PC-9 (cell line): ENCODE measurements around the gene YWHAQ. TPM values are rescaled to one million over a fixed set of nuclear protein-coding genes. Genes with fewer than 3 reads are reported as not detected.

Experiments used
- BruUV-seq: library from RNA; stranded (reverse); fragments of 400-500 nt; replicated peaks from 2 replicates; lab custom pipeline; 2021; lab: Mats Ljungman, UMichigan
- CTCF ChIA-PET: fragments of 300-600 bp; sonication (Branson Sonifier 250); formaldehyde crosslinking; loops from one replicate; lab custom pipeline; 2022; ENCODE audit warnings: antibody characterized with exemption; lab: Charles Lee
- POLR2A ChIA-PET: fragments of 300-600 bp; sonication (Branson Sonifier 250); formaldehyde crosslinking; loops from one replicate; lab custom pipeline; 2022; ENCODE audit warnings: antibody characterized with exemption; ENCODE audit not compliant: unreplicated experiment; lab: Charles Lee
- DNase-seq, 2 experiments: peaks; one replicate each; pipeline versions ENCODE4 v3.0.0 to v3.0.0-alpha.2; 2015 to 2022; ENCODE audit warnings: mixed read lengths in 1 of 2
- H2AFZ ChIP-seq: fragments of 200-600 bp; sonication (generic); 2 replicates; pipeline ENCODE4 v1.8.1; 2017; ENCODE audit warnings: antibody characterized with exemption
- H3F3A ChIP-seq: fragments of 200-600 bp; sonication (generic); 2 replicates; pipeline ENCODE4 v1.8.1; 2017; ENCODE audit warnings: antibody characterized with exemption, mild to moderate bottlenecking, low read depth; ENCODE audit not compliant: insufficient read depth
- H3K27ac ChIP-seq: fragments of 200-600 bp; sonication (generic); 2 replicates; pipeline ENCODE4 v1.6.1; 2016; ENCODE audit warnings: mixed run types
- H3K27me3 ChIP-seq: fragments of 200-600 bp; sonication (generic); 2 replicates; pipeline ENCODE4 v1.6.1; 2016; ENCODE audit warnings: low read depth, mixed run types; ENCODE audit not compliant: insufficient read depth
- H3K36me3 ChIP-seq: fragments of 200-600 bp; sonication (generic); 2 replicates; pipeline ENCODE4 v1.6.1; 2016; ENCODE audit warnings: low read depth, mixed run types
- H3K4me1 ChIP-seq: fragments of 200-600 bp; sonication (generic); replicated peaks from 2 replicates; pipeline ENCODE4 v1.6.1; 2016; ENCODE audit warnings: mixed run types; ENCODE audit not compliant: insufficient read depth
- H3K4me2 ChIP-seq: fragments of 200-600 bp; sonication (generic); 2 replicates; pipeline ENCODE4 v1.6.1; 2017; ENCODE audit warnings: mixed run types
- H3K4me3 ChIP-seq: fragments of 200-600 bp; sonication (generic); 2 replicates; pipeline ENCODE4 v1.6.1; 2016; ENCODE audit warnings: mixed run types
- H3K79me2 ChIP-seq: fragments of 200-600 bp; sonication (generic); 2 replicates; pipeline ENCODE4 v1.6.1; 2017; ENCODE audit warnings: low read depth, mixed run types
- H3K9me2 ChIP-seq: fragments of 200-600 bp; sonication (generic); 2 replicates; pipeline ENCODE4 v1.8.1; 2017; ENCODE audit warnings: mild to moderate bottlenecking; ENCODE audit not compliant: insufficient read depth
- H3K9me3 ChIP-seq: fragments of 200-600 bp; sonication (generic); 2 replicates; pipeline ENCODE4 v1.8.1; 2016; ENCODE audit warnings: low read depth; ENCODE audit not compliant: insufficient read depth
- H4K20me1 ChIP-seq: fragments of 200-600 bp; sonication (generic); 2 replicates; pipeline ENCODE4 v1.8.1; 2017; ENCODE audit not compliant: insufficient read depth
- EZH2 ChIP-seq: fragments of 200-600 bp; sonication (generic); IDR thresholded peaks from 2 replicates; pipeline ENCODE4 v1.8.0; 2017; ENCODE audit warnings: antibody characterized with exemption, low read depth
- intact Hi-C: fragments of 100-400 bp; cut with micrococcal nuclease; formaldehyde crosslinking; loops from one replicate; pipeline ENCODE4 v1.10.0; 2022; ENCODE audit not compliant: unreplicated experiment
- total RNA-seq: library from RNA; stranded (reverse); gene quantifications from 2 replicates; pipeline ENCODE4 v1.2.3, GENCODE V29; 2021
- TF ChIP-seq, protein P1 (sequence below): fragments of 200-600 bp; sonication (generic); conservative IDR thresholded peaks from 2 replicates; pipeline ENCODE4 v1.6.1; 2017; ENCODE audit warnings: mixed run types, antibody characterized with exemption, mild to moderate bottlenecking, moderate library complexity

The YWHAQ gene
- total RNA-seq, 1 experiment from 2014 or later: 353 TPM

DNA sequence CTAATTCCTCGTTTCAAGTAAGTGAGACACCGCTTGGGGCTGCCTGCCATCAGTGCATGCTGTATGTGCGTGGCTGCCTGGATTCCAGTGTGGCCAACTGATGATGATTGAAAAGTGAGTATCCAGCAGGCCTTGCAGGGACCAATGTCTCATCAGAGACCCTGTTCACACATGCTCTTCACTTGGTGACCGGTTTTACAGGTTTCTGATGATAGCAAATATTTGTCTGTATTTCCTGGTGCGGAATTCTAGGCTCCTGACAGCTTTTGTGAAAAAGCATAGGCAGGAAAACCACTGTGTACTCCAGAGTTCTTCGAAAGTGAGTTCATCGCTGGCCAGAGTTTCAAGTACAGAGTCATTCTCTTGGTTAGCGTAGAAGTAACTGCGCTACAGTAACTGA is 13.8 kb upstream of the YWHAQ start:
- Histone ChIP-seq H3K9me2 (no peaks in the 10 kb centered on the region), H3K79me2 (no peaks in the 10 kb centered on the region), H3K9me3 (no peaks in the 10 kb centered on the region), H3K27ac (peak overlapping the region; percentile 65), H3F3A (peaks cover 20% of the 10 kb centered on the region), H3K4me3 (no peak overlapping the region), H3K36me3 (no peaks in the 10 kb centered on the region), H3K4me1 (peaks cover 20% of the 10 kb centered on the region), H4K20me1 (no peaks in the 10 kb centered on the region), H3K27me3 (no peaks in the 10 kb centered on the region), H3K4me2 (peak overlapping the region; percentile 66), H2AFZ (no peak overlapping the region)
- intact Hi-C loops: loop anchor here (2.0 kb wide), 1 partner anchor 58 kb away; no protein-coding TSS in a partner anchor
- POLR2A ChIA-PET: interaction anchor here (0.6 kb wide), 1 partner anchor 43 kb away, joined by 3 read pairs; no protein-coding TSS in a partner anchor
- TF ChIP-seq, protein P1, sequence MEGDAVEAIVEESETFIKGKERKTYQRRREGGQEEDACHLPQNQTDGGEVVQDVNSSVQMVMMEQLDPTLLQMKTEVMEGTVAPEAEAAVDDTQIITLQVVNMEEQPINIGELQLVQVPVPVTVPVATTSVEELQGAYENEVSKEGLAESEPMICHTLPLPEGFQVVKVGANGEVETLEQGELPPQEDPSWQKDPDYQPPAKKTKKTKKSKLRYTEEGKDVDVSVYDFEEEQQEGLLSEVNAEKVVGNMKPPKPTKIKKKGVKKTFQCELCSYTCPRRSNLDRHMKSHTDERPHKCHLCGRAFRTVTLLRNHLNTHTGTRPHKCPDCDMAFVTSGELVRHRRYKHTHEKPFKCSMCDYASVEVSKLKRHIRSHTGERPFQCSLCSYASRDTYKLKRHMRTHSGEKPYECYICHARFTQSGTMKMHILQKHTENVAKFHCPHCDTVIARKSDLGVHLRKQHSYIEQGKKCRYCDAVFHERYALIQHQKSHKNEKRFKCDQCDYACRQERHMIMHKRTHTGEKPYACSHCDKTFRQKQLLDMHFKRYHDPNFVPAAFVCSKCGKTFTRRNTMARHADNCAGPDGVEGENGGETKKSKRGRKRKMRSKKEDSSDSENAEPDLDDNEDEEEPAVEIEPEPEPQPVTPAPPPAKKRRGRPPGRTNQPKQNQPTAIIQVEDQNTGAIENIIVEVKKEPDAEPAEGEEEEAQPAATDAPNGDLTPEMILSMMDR: no peak
- TF ChIP-seq EZH2: no peak
- BruUV-seq: no TSS peak
- peak; percentile 63 to 99 for DNase-seq
- CTCF ChIA-PET: no interaction called here

DNA sequence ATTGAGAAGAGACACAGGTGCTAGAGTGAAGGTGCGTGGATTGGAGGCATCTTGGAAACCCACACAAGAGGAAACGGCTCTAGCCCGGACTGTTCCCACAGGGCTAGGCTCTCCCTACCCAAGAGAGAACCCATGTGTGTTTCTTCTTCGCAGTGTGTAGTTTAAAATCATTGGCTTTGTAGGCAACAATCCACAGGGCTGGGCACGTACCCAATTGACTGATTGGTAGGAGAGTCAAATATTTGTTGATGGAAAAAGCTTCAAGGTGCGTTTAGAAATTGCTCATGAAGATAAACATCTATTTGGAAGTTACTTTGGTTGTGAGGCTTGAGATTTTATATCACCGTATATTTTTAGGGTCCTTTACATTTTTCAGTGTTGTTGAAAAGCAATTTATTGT is 13.2 kb upstream of the YWHAQ start:
- H3F3A ChIP-seq: peaks cover 22% of the 10 kb centered on the region
- H3K27ac ChIP-seq: 0 out of 2 replicates have a peak overlapping the region, but pooled peaks have one; percentile 18
- no peaks in the 10 kb centered on the region for H3K9me2 ChIP-seq
- H2AFZ ChIP-seq: no peak overlapping the region
- peak overlapping the region; percentile 66; the same call in 1 of the 2 replicates for H3K4me2 ChIP-seq
- no peak for DNase-seq
- no TSS peak for BruUV-seq
- intact Hi-C loops: loop anchor here (2.0 kb wide), 1 partner anchor 59 kb away; no protein-coding TSS in a partner anchor
- H3K79me2 ChIP-seq: no peaks in the 10 kb centered on the region
- H3K4me3 ChIP-seq: no peak overlapping the region
- H4K20me1 ChIP-seq: no peaks in the 10 kb centered on the region
- H3K4me1 ChIP-seq: peaks cover 24% of the 10 kb centered on the region
- ChIA-PET CTCF (no interaction called here), POLR2A (interaction anchor here (0.6 kb wide), 1 partner anchor 42 kb away, joined by 3 read pairs; no protein-coding TSS in a partner anchor)
- no peaks in the 10 kb centered on the region for H3K9me3 ChIP-seq
- H3K36me3 ChIP-seq: no peaks in the 10 kb centered on the region
- no peak for TF ChIP-seq EZH2
- TF ChIP-seq, protein P1: no peak
- no peaks in the 10 kb centered on the region for H3K27me3 ChIP-seq

DNA sequence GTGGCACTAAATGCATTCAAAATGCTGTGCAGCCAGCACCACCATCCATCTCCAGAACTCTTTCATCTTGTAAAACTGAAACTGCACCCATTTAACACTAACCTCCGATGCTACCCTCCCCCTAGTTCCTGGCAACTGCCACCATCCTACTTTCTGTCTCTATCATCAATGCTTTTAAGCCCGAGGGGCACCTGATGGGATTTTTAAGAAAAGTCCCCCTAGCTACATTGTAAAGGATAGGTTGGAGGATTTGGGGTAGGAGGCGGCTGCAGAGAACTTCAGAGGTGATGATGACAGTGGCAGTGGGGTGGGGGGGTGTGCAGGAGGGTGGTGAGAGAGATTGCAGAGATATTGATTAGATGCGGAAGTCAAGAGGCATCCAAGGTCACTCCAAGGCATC is 10.8 kb upstream of the YWHAQ start:
- POLR2A ChIA-PET: no interaction called here

More for the DNA sequence above, 10.8 kb upstream of the YWHAQ start:
- CTCF ChIA-PET: no interaction called here
- no peaks in the 10 kb centered on the region for H3K9me2 ChIP-seq
- H2AFZ ChIP-seq: no peak overlapping the region
- H3K27ac ChIP-seq: no peak overlapping the region
- H3K27me3 ChIP-seq: no peaks in the 10 kb centered on the region
- no peak for DNase-seq
- H3K4me3 ChIP-seq: no peak overlapping the region
- H3K4me1 ChIP-seq: peaks cover 47% of the 10 kb centered on the region
- H3F3A ChIP-seq: peaks cover 37% of the 10 kb centered on the region
- TF ChIP-seq EZH2: no peak
- TF ChIP-seq, protein P1: no peak
- H4K20me1 ChIP-seq: no peaks in the 10 kb centered on the region
- no TSS peak for BruUV-seq
- no peaks in the 10 kb centered on the region for H3K9me3 ChIP-seq
- no peak overlapping the region for H3K4me2 ChIP-seq
- H3K79me2 ChIP-seq: no peaks in the 10 kb centered on the region
- no peaks in the 10 kb centered on the region for H3K36me3 ChIP-seq
- intact Hi-C loops: no loop called here
